Prostate gland (tissue), 2 donors: ENCODE data around the gene ERC2.

Experiments
- CTCF ChIP-seq, 4 experiments: fragments of 200-600 bp in 2 of 4; fragments of 450-650 bp in 2 of 4; sonication (generic) in 2 of 4; IDR thresholded peaks; 1 replicate in 3 of 4; 2 replicates in 1 of 4; pipeline ENCODE4 v1.5.1; 2016 to 2019; ENCODE audit warnings: antibody characterized with exemption in 4 of 4, mild to moderate bottlenecking in 2 of 4, moderate library complexity in 2 of 4
- POLR2A ChIP-seq: fragments of 450-650 bp; IDR thresholded peaks from one replicate; pipeline ENCODE4 v1.6.1; 2016; ENCODE audit warnings: antibody characterized with exemption, mild to moderate bottlenecking
- POLR2AphosphoS5 ChIP-seq: sonication (generic); formaldehyde crosslinking; IDR thresholded peaks from one replicate; pipeline ENCODE4 v1.6.1; 2017; ENCODE audit warnings: antibody characterized with exemption

GRCh38 chr3:55989366-55989765 is 478.9 kb downstream of the ERC2 start:
- TF ChIP-seq CTCF (IDR thresholded peaks at IDR 0.05) (no peak), POLR2AphosphoS5 (no peak), POLR2A (no peak)
